ENCODE data around the gene HOMER1.

Gene HOMER1

GRCh38 chr5:79513704-79514390 lies at the start of gene HOMER1:
Gene HOMER1 (minus strand): TSS chr5:79514134. CDS start chr5:79512774, 1,360 bp downstream.
- H3K4me3 ChIP-seq (ENCODE audit: low read depth, low read length), result peak within 1 kb of the TSS; percentile 98
- TF ChIP-seq, protein P1, sequence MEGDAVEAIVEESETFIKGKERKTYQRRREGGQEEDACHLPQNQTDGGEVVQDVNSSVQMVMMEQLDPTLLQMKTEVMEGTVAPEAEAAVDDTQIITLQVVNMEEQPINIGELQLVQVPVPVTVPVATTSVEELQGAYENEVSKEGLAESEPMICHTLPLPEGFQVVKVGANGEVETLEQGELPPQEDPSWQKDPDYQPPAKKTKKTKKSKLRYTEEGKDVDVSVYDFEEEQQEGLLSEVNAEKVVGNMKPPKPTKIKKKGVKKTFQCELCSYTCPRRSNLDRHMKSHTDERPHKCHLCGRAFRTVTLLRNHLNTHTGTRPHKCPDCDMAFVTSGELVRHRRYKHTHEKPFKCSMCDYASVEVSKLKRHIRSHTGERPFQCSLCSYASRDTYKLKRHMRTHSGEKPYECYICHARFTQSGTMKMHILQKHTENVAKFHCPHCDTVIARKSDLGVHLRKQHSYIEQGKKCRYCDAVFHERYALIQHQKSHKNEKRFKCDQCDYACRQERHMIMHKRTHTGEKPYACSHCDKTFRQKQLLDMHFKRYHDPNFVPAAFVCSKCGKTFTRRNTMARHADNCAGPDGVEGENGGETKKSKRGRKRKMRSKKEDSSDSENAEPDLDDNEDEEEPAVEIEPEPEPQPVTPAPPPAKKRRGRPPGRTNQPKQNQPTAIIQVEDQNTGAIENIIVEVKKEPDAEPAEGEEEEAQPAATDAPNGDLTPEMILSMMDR (IDR thresholded peaks at IDR 0.05; ENCODE audit: low read depth, low read length, missing control alignments), result peak; percentile 10
- DNase-seq (ENCODE audit: low read depth), result peak; percentile 22

GRCh38 chr5:79563247-79563590 lies 49.3 kb upstream of the HOMER1 start:
- TF ChIP-seq, protein P1 (IDR thresholded peaks at IDR 0.05; ENCODE audit: low read depth, low read length, missing control alignments), result no peak
- H3K4me3 ChIP-seq (ENCODE audit: low read depth, low read length), result no peak overlapping the region
- no peak for DNase-seq (ENCODE audit: low read depth)

GRCh38 chr5:79562351-79563246 lies 48.7 kb upstream of the HOMER1 start:
- H3K4me3 ChIP-seq (ENCODE audit: low read depth, low read length), result no peak overlapping the region
- no peak for DNase-seq (ENCODE audit: low read depth)

DNA sequence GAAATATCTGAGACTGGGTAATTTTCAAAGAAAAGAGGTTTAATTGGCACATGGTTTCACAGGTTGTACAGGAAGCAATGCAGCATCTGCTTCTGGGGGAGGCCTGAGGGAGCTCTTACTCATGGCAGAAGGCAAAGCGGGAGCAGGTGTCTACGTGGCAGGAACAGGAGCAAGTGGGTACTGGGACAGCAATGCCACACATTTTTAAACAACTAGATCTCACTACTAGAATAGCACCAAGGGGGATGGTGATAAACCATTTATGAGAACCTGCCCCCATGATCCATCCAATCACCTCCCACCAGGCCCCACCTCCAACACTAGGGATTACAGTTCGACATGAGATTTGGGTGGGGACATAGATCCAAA lies 47.6 kb upstream of the HOMER1 start:
- TF ChIP-seq, protein P1 (IDR thresholded peaks at IDR 0.05; ENCODE audit: low read depth, low read length, missing control alignments), result no peak
- H3K4me3 ChIP-seq (ENCODE audit: low read depth, low read length), result no peak overlapping the region
- no peak for DNase-seq (ENCODE audit: low read depth)

More at GRCh38 chr5:79562351-79563246, 48.7 kb upstream of the HOMER1 start:
- TF ChIP-seq, protein P1 (IDR thresholded peaks at IDR 0.05; ENCODE audit: low read depth, low read length, missing control alignments), result no peak

DNA sequence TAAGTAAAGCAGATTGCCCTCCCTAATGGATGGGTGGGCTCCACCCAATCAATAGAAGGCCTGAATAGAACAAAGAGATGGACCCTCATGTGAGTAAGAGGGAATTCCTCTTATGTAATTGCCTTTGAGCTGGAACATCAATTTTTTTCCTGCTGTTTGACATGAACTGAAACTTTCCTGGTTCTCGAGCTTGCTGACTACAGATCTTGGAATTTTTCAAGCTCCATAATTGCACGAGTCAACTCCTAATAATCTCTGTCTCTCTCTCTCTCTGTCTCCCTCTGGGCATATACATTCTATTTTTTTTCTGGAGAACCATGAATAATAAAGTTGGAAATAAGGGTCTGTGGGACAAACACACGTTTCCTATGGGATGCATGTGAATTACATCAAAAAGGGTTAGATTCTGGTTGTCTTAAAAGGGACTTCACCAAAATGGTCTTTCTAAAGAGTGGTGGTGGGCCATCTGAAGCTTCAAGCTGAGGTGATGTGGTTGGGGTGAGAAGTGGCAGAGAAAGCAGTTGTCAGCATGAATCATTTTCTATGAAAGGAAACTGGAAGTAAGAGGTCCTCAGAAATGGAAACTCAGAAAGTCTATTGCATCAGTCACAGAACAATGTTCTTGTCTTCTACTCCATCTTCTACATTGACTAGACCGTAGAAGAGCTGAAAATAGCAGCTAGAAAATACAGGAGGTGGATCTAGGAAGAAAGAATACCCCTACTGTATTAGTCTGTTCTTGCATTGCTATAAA lies 47.0 kb upstream of the HOMER1 start:
- TF ChIP-seq, protein P1 (IDR thresholded peaks at IDR 0.05; ENCODE audit: low read depth, low read length, missing control alignments), result no peak
- H3K4me3 ChIP-seq (ENCODE audit: low read depth, low read length), result no peak overlapping the region
- DNase-seq (ENCODE audit: low read depth), result peak; percentile 56

- DNase-seq (ENCODE audit: low read depth), result no peak
- no peak overlapping the region for H3K4me3 ChIP-seq (ENCODE audit: low read depth, low read length)
- TF ChIP-seq, protein P1 (IDR thresholded peaks at IDR 0.05; ENCODE audit: low read depth, low read length, missing control alignments), result no peak
Measured at GRCh38 chr5:79555418-79555817, 41.5 kb upstream of the HOMER1 start.
